K562 (cell line): ENCODE measurements around the gene PMVK. TPM values are rescaled to one million over a fixed set of nuclear protein-coding genes. Genes with fewer than 3 reads are reported as not detected.

Experiments used
- ATAC-seq: fragments of 200-7000 bp; cut with Tn5 transposase; 3 replicates; pipeline ENCODE4 v1.9.1; 2020; ENCODE audit warnings: moderate library complexity
- BruUV-seq: library from RNA; stranded (reverse); fragments of 400-500 nt; replicated peaks from 2 replicates; lab custom pipeline; 2021; lab: Mats Ljungman, UMichigan
- CTCF ChIA-PET: fragments of 300-600 bp; formaldehyde crosslinking; extraction: SDS; loops from one replicate; lab custom pipeline; 2021; ENCODE audit warnings: low intra/inter-chr PET ratio; lab: Yijun Ruan, JAX
- POLR2A ChIA-PET: fragments of 300-600, 350-650 bp; sonication (Branson Sonifier 250); formaldehyde crosslinking; extraction: SDS; loops from one replicate; lab custom pipeline; 2021; ENCODE audit warnings: antibody characterized with exemption, inconsistent platforms; lab: Yijun Ruan, JAX
- DNase-seq, 4 experiments: peaks; one replicate each; pipeline versions ENCODE4 v3.0.0 to v3.0.0-alpha.2; 2011 to 2018; ENCODE audit warnings: low spot score in 3 of 4, mixed read lengths in 3 of 4; ENCODE audit errors: extremely low read depth in 1 of 4
- FAIRE-seq: peaks from 2 replicates; lab custom pipeline; 2011; peaks lifted over from hg19 to GRCh38; lab: Jason Lieb, UNC
- H2AFZ ChIP-seq: 2 replicates; pipeline ENCODE4 v1.6.0; 2011; ENCODE audit warnings: low read depth, low read length, control low read depth, inconsistent platforms
- H3K27ac ChIP-seq: fragments of 200-600 bp; 3 replicates; pipeline ENCODE4 v1.8.0; 2011; ENCODE audit warnings: low read depth, mild to moderate bottlenecking, control low read depth, inconsistent platforms, low read length, moderate library complexity, mixed read lengths; ENCODE audit errors: extremely low read depth
- H3K27me3 ChIP-seq, 2 experiments: fragments of 300-600 bp in 1 of 2; 2 replicates in 1 of 2; 3 replicates in 1 of 2; pipeline versions ENCODE4 v1.6.0 to v1.8.0; 2011; ENCODE audit warnings: inconsistent platforms in 2 of 2, low read length in 2 of 2, mild to moderate bottlenecking in 1 of 2, mixed read lengths in 1 of 2, moderate library complexity in 1 of 2; ENCODE audit not compliant: control insufficient read depth in 2 of 2, insufficient read depth in 2 of 2
- H3K36me3 ChIP-seq: fragments of 300-600 bp; 3 replicates; pipeline ENCODE4 v1.8.0; 2011; ENCODE audit warnings: mild to moderate bottlenecking, low read length, inconsistent platforms; ENCODE audit not compliant: control insufficient read depth, insufficient read depth
- H3K4me1 ChIP-seq, 2 experiments: fragments of 200-600 bp in 1 of 2; replicated peaks in 1 of 2; 2 replicates in 1 of 2; 3 replicates in 1 of 2; pipeline versions ENCODE4 v1.5.1 to v1.8.0; 2011; ENCODE audit warnings: inconsistent platforms in 2 of 2, low read length in 2 of 2, mild to moderate bottlenecking in 1 of 2, mixed read lengths in 1 of 2, moderate library complexity in 1 of 2; ENCODE audit not compliant: control insufficient read depth in 2 of 2, insufficient read depth in 2 of 2
- H3K4me2 ChIP-seq: 2 replicates; pipeline ENCODE4 v1.6.1; 2011; ENCODE audit warnings: low read length, control low read depth, inconsistent platforms, mixed read lengths; ENCODE audit not compliant: insufficient read depth
- H3K4me3 ChIP-seq: fragments of 200-600 bp; sonication (generic), shearing (Covaris generic); 2 replicates; pipeline ENCODE4 v1.5.1; 2016; ENCODE audit warnings: control low read depth, inconsistent platforms
- H3K79me2 ChIP-seq: fragments of 200-600 bp; 3 replicates; pipeline ENCODE4 v1.8.0; 2011; ENCODE audit warnings: low read length, inconsistent platforms; ENCODE audit not compliant: control insufficient read depth, insufficient read depth
- H3K9ac ChIP-seq, 2 experiments: 2 replicates each; pipeline versions ENCODE4 v1.6.0 to v1.6.1; 2011; ENCODE audit warnings: low read depth in 2 of 2, low read length in 2 of 2, control low read depth in 1 of 2, inconsistent platforms in 1 of 2, mild to moderate bottlenecking in 1 of 2, mixed read lengths in 1 of 2; ENCODE audit not compliant: insufficient read depth in 1 of 2
- H3K9me1 ChIP-seq: one replicate; pipeline ENCODE4 v1.6.0; 2011; ENCODE audit warnings: inconsistent platforms, mild to moderate bottlenecking, low read length, moderate library complexity; ENCODE audit not compliant: control insufficient read depth, insufficient read depth
- H3K9me3 ChIP-seq: replicated peaks from 2 replicates; pipeline ENCODE4 v1.5.1; 2011; ENCODE audit warnings: low read depth, low read length, inconsistent platforms; ENCODE audit not compliant: control insufficient read depth, insufficient read depth
- H4K20me1 ChIP-seq: replicated peaks from 2 replicates; pipeline ENCODE4 v1.6.1; 2011; ENCODE audit warnings: low read length, inconsistent platforms, mixed read lengths; ENCODE audit not compliant: control insufficient read depth, insufficient read depth
- HOXB6 ChIP-seq: fragments of 250-450 bp; sonication (Bioruptor Pico); IDR thresholded peaks from 2 replicates; pipeline ENCODE4 v1.5.1; 2022; ENCODE audit warnings: mild to moderate bottlenecking, borderline replicate concordance
- ZBTB9 ChIP-seq: fragments of 450-650 bp; formaldehyde crosslinking; IDR thresholded peaks from 2 replicates; pipeline ENCODE4 v1.4.0; 2020; ENCODE audit warnings: mild to moderate bottlenecking, moderate library complexity
- ZFP36 ChIP-seq: fragments of 150-350 bp; IDR thresholded peaks from 2 replicates; pipeline ENCODE4 v1.6.1; 2018; ENCODE audit warnings: low read length, low read depth; ENCODE audit not compliant: partially characterized antibody
- WGBS: fragments of 100-300 bp; shearing (Covaris generic); methylation state at CpG from one replicate; pipeline ENCODE4 v1.1.6; 2016; ENCODE audit warnings: low coverage, mixed read lengths; ENCODE audit not compliant: insufficient coverage; ENCODE audit errors: missing lambda C conversion rate; 5-methylcytosine and 5-hydroxymethylcytosine counted together
- in situ Hi-C: fragments of 300-500 bp; cut with MboI; formaldehyde crosslinking; loops from 4 replicates; pipeline ENCODE4 v1.15.0; 2018; ENCODE audit warnings: inconsistent platforms, mixed read lengths
- intact Hi-C: fragments of 100-400 bp; cut with micrococcal nuclease; formaldehyde crosslinking; loops from 2 replicates; pipeline ENCODE4 v1.14.2; 2022
- polyA plus RNA-seq, 8 experiments: library from polyadenylated mRNA; depleted of rRNA in 4 of 8; stranded (reverse) in 5 of 8; unstranded in 3 of 8; fragments of >200 nt; fragmentation: Nextera tagmentation in 2 of 8; fragmentation: Illumina TruSeq in 1 of 8; extraction: Ambion mirVana in 2 of 8; extraction: Trizol in 1 of 8; gene quantifications; 2 replicates each; pipeline versions ENCODE4 v1.2.1 to v1.2.3, GENCODE V29; 2011 to 2014; ENCODE audit warnings: inconsistent platforms in 1 of 8, missing spikeins in 1 of 8
- total RNA-seq, 7 experiments: library from RNA; depleted of rRNA in 6 of 7; stranded (reverse); fragments of >200 nt in 6 of 7; fragmentation: Illumina TruSeq in 2 of 7; extraction: Trizol in 2 of 7; gene quantifications; 2 replicates each; pipeline versions ENCODE4 v1.2.1 to v1.2.3, GENCODE V29; 2011 to 2021; ENCODE audit warnings: low replicate concordance in 1 of 7

Gene PMVK
- total and polyA plus RNA-seq, 9 of the 15 experiments (the other 6 are each of a cell fraction or from before 2014, with no cell fraction given), result 1.1 to 15.3 (median 6.3) TPM

- ATAC-seq, result no peak
- H3K9ac ChIP-seq, result peak overlapping the region in 1 of 2 experiments; percentile 81; a peak in 1 of 4 replicates
- TF ChIP-seq HOXB6, result no peak
- no peak for TF ChIP-seq ZBTB9 (CRISPR knock-in tag)
- TF ChIP-seq ZFP36, result peak; percentile 92
- TF ChIP-seq, all 486 proteins: peak for 1
- WGBS, result 60% methylated on average over 14 of the region's 15 CpGs
- POLR2A ChIA-PET, result interaction anchor here (0.6 to 1.0 kb wide), 4 partner anchors 9 to 409 kb away, joined by 3 to 4 read pairs (median 4); partner anchors contain the start of gene SHC1
- in situ Hi-C loops (no loop called here), intact Hi-C loops (no loop called here)
- Histone ChIP-seq H3K27me3 (no peaks in the 10 kb centered on the region), H3K4me2 (no peak overlapping the region), H3K79me2 (no peaks in the 10 kb centered on the region), H3K9me1 (no peaks in the 10 kb centered on the region), H3K4me1 (peaks cover 25 to 53% of the 10 kb centered on the region in 2 experiments; a peak in 4 of 5 replicates), H3K4me3 (no peak overlapping the region), H3K36me3 (no peaks in the 10 kb centered on the region; the same call in 2 of the 3 replicates), H4K20me1 (0 out of 2 replicates have a peak, but pooled peaks cover 3% of the 10 kb centered on the region), H3K27ac (no peak overlapping the region), H3K9me3 (no peaks in the 10 kb centered on the region), H2AFZ (no peak overlapping the region)
- TSS peak; percentile 65 for BruUV-seq
- FAIRE-seq (no peak), DNase-seq (no peak)
- CTCF ChIA-PET, result interaction anchor here (0.7 to 1.4 kb wide), 2 partner anchors 117 to 386 kb away, joined by 4 read pairs; no protein-coding TSS in a partner anchor
These were observed 8.8 kb upstream of the PMVK start for GRCh38 chr1:154945160-154945961.
